ENCODE data around the gene NOC4L.
A peak's percentile ranks its signal among the peaks of the same experiment; 100 is the strongest.
"Not testable (repeated sequence)": the region's sequence is repeated elsewhere in the genome, so short reads cannot be mapped to it uniquely, and the experiment has no call there.

The NOC4L gene

GRCh38 chr12:132144115-132144809, at the start of gene NOC4L, which contains the start of gene DDX51:
Gene NOC4L (plus strand): TSS chr12:132144457. CDS start chr12:132144489, 32 bp downstream.
Gene DDX51 (minus strand): TSS chr12:132144319. CDS start chr12:132144296, 23 bp downstream.
- DNase-seq (ENCODE audit: low read depth): peak; percentile 94

- DNase-seq (ENCODE audit: low read depth): no peak
These were observed 48.5 kb upstream of the NOC4L start for GRCh38 chr12:132095520-132096409.

GRCh38 chr12:132099739-132100138, 44.5 kb upstream of the NOC4L start:
- no peak for DNase-seq (ENCODE audit: low read depth)

- DNase-seq (ENCODE audit: low read depth): no peak
These were observed 43.8 kb upstream of the NOC4L start for GRCh38 chr12:132100306-132101065.

GRCh38 chr12:132102297-132102696, 42.0 kb upstream of the NOC4L start:
- no peak for DNase-seq (ENCODE audit: low read depth)

GRCh38 chr12:132103072-132103471, 41.2 kb upstream of the NOC4L start:
- not testable (repeated sequence) for DNase-seq (ENCODE audit: low read depth)

GRCh38 chr12:132103542-132104308, 40.5 kb upstream of the NOC4L start:
- no peak for DNase-seq (ENCODE audit: low read depth)

- DNase-seq (ENCODE audit: low read depth): no peak
These were observed 38.8 kb upstream of the NOC4L start for GRCh38 chr12:132105467-132105866.

- no peak for DNase-seq (ENCODE audit: low read depth)
These were observed 37.3 kb upstream of the NOC4L start for GRCh38 chr12:132106921-132107320.

- no peak for DNase-seq (ENCODE audit: low read depth)
These were observed 35.9 kb upstream of the NOC4L start for GRCh38 chr12:132108211-132108832.

- DNase-seq (ENCODE audit: low read depth): no peak
These were observed 34.5 kb upstream of the NOC4L start for GRCh38 chr12:132109741-132110140.

GRCh38 chr12:132110677-132111076, 33.6 kb upstream of the NOC4L start:
- no peak for DNase-seq (ENCODE audit: low read depth)

GRCh38 chr12:132111654-132112304, 32.5 kb upstream of the NOC4L start:
- no peak for DNase-seq (ENCODE audit: low read depth)

- no peak for DNase-seq (ENCODE audit: low read depth)
These were observed 29.6 kb upstream of the NOC4L start for GRCh38 chr12:132114667-132115066.

GRCh38 chr12:132115500-132115899, 28.8 kb upstream of the NOC4L start:
- no peak for DNase-seq (ENCODE audit: low read depth)

- no peak for DNase-seq (ENCODE audit: low read depth)
These were observed 27.3 kb upstream of the NOC4L start for GRCh38 chr12:132116709-132117557.

- DNase-seq (ENCODE audit: low read depth): no peak
These were observed 26.7 kb upstream of the NOC4L start for GRCh38 chr12:132117558-132117875.

- DNase-seq (ENCODE audit: low read depth): no peak
These were observed 25.4 kb upstream of the NOC4L start for GRCh38 chr12:132118876-132119275.

GRCh38 chr12:132121283-132121682, 23.0 kb upstream of the NOC4L start:
- DNase-seq (ENCODE audit: low read depth): no peak
